Natural killer cell treated with Interleukin-12 subunit alpha and Interleukin-12 subunit beta and Interleukin-15 and Interleukin-18, amount 100 ng/mL, for 72 hours (primary cell): ENCODE results near the gene CDT1. TPM values are rescaled to one million over a fixed set of nuclear protein-coding genes. Genes with fewer than 3 reads are reported as not detected.
"Not testable (repeated sequence)": the region's sequence is repeated elsewhere in the genome, so short reads cannot be mapped to it uniquely, and the experiment has no call there.

ENCODE experiments used
- ATAC-seq, 2 donors: fragments of 150-1000 bp; cut with Tn5 transposase in 1 of 2; sonication (Bioruptor Pico), chemical (Tn5 transposase) in 1 of 2; 2 replicates each; pipeline ENCODE4 v1.10.0; 2021
- DNase-seq: peaks from one replicate; pipeline ENCODE4 v3.0.0; 2022; ENCODE audit warnings: low spot score
- H3K27ac Mint-ChIP-seq, 2 donors: 1 replicate in 1 of 2; 2 replicates in 1 of 2; pipeline ENCODE4 v1.8.0; 2022; ENCODE audit warnings: mixed read lengths in 2 of 2, mild to moderate bottlenecking in 1 of 2, moderate library complexity in 1 of 2
- H3K27me3 Mint-ChIP-seq, 2 donors: 1 replicate in 1 of 2; 2 replicates in 1 of 2; pipeline ENCODE4 v1.8.0; 2022; ENCODE audit warnings: mixed read lengths in 2 of 2
- H3K36me3 Mint-ChIP-seq: one replicate; pipeline ENCODE4 v1.8.0; 2022; ENCODE audit warnings: mixed read lengths
- H3K4me1 Mint-ChIP-seq, 2 donors: 1 replicate in 1 of 2; 2 replicates in 1 of 2; pipeline ENCODE4 v1.8.0; 2022; ENCODE audit warnings: low read depth in 2 of 2, mixed read lengths in 2 of 2, mild to moderate bottlenecking in 1 of 2
- H3K4me3 Mint-ChIP-seq: one replicate; pipeline ENCODE4 v1.8.0; 2022; ENCODE audit warnings: mixed read lengths
- H3K9me3 Mint-ChIP-seq: 2 replicates; pipeline ENCODE4 v1.8.0; 2022; ENCODE audit warnings: mixed read lengths
- total RNA-seq, 2 donors: library from RNA; stranded (reverse); gene quantifications; one replicate each; pipeline ENCODE4 v1.2.3, GENCODE V29; 2022

The CDT1 gene
- total RNA-seq, 2 donors from 2014 or later, result 50.0 to 129 TPM

- H3K4me1 Mint-ChIP-seq, result peaks cover 40 to 41% of the 10 kb centered on the region in 2 donors
- H3K9me3 Mint-ChIP-seq, result no peaks in the 10 kb centered on the region
- DNase-seq (no peak), ATAC-seq (no peak)
- H3K27me3 Mint-ChIP-seq, result no peaks in the 10 kb centered on the region
- H3K36me3 Mint-ChIP-seq, result no peaks in the 10 kb centered on the region
- peak overlapping the region; percentile 81 for H3K4me3 Mint-ChIP-seq
- H3K27ac Mint-ChIP-seq, result peak overlapping the region; percentile 87 to 94
Observed at GRCh38 chr16:88783391-88784073, 20.1 kb upstream of the CDT1 start.

- DNase-seq (peak; percentile 71), ATAC-seq (peak; percentile 37 to 57)
- no peaks in the 10 kb centered on the region for H3K36me3 Mint-ChIP-seq
- H3K27me3 Mint-ChIP-seq, result no peaks in the 10 kb centered on the region
- no peaks in the 10 kb centered on the region for H3K9me3 Mint-ChIP-seq
- peak overlapping the region; percentile 81 for H3K4me3 Mint-ChIP-seq
- H3K4me1 Mint-ChIP-seq, result peaks cover 40% of the 10 kb centered on the region in 2 donors
- peak overlapping the region; percentile 87 to 94 for H3K27ac Mint-ChIP-seq
Observed at GRCh38 chr16:88784074-88784855, 19.3 kb upstream of the CDT1 start.

- H3K27me3 Mint-ChIP-seq, result no peaks in the 10 kb centered on the region
Observed at GRCh38 chr16:88784856-88785105, 18.8 kb upstream of the CDT1 start.

GRCh38 chr16:88785106-88785924 lies 18.3 kb upstream of the CDT1 start, which contains the start of gene PIEZO1:
Gene PIEZO1, minus strand, starts transcription at chr16:88785220. Its CDS starts 256 bp downstream, at chr16:88784964.
- Mint-ChIP-seq H3K27me3 (no peaks in the 10 kb centered on the region), H3K27ac (peak within 1 kb of the TSS; percentile 87 to 94), H3K4me3 (peak within 1 kb of the TSS; percentile 81), H3K9me3 (no peaks in the 10 kb centered on the region), H3K36me3 (no peaks in the 10 kb centered on the region), H3K4me1 (peaks cover 42 to 43% of the 10 kb centered on the region in 2 donors)
- DNase-seq, result peak; percentile 83
- peak; percentile 62 to 80 for ATAC-seq

More at GRCh38 chr16:88784856-88785105, 18.8 kb upstream of the CDT1 start:
- Mint-ChIP-seq H3K27ac (no peak overlapping the region), H3K4me1 (peaks cover 42 to 44% of the 10 kb centered on the region in 2 donors), H3K9me3 (no peaks in the 10 kb centered on the region), H3K36me3 (no peaks in the 10 kb centered on the region), H3K4me3 (no peak overlapping the region)
- ATAC-seq (peak; percentile 39 to 66), DNase-seq (no peak)

- Mint-ChIP-seq H3K4me3 (no peak overlapping the region), H3K4me1 (peaks cover 22 to 26% of the 10 kb centered on the region in 2 donors), H3K9me3 (no peaks in the 10 kb centered on the region), H3K27me3 (no peaks in the 10 kb centered on the region), H3K27ac (no peak overlapping the region), H3K36me3 (no peaks in the 10 kb centered on the region)
- no peak for ATAC-seq
- DNase-seq, result no peak
Observed at GRCh38 chr16:88787579-88788314, 15.8 kb upstream of the CDT1 start.

GRCh38 chr16:88788749-88789148 lies 14.8 kb upstream of the CDT1 start:
- H3K9me3 Mint-ChIP-seq, H3K36me3 Mint-ChIP-seq, H3K27me3 Mint-ChIP-seq, ATAC-seq, H3K4me3 Mint-ChIP-seq, DNase-seq, H3K27ac Mint-ChIP-seq: not testable (repeated sequence)
- peaks cover 12 to 21% of the 10 kb centered on the region in 2 donors for H3K4me1 Mint-ChIP-seq

- Mint-ChIP-seq H3K4me1 (peaks cover 12 to 21% of the 10 kb centered on the region in 2 donors), H3K27ac (peak overlapping the region; percentile 35 to 71), H3K9me3 (no peaks in the 10 kb centered on the region), H3K36me3 (no peaks in the 10 kb centered on the region), H3K27me3 (no peaks in the 10 kb centered on the region), H3K4me3 (peak overlapping the region; percentile 66)
- ATAC-seq (no peak), DNase-seq (no peak)
Observed at GRCh38 chr16:88789594-88789993, 14.0 kb upstream of the CDT1 start.

GRCh38 chr16:88790312-88791211 lies 13.0 kb upstream of the CDT1 start:
- peak overlapping the region; percentile 35 to 71 for H3K27ac Mint-ChIP-seq
- H3K9me3 Mint-ChIP-seq, result no peaks in the 10 kb centered on the region
- no peaks in the 10 kb centered on the region for H3K36me3 Mint-ChIP-seq
- DNase-seq, result peak; percentile 75
- H3K4me3 Mint-ChIP-seq, result peak overlapping the region; percentile 66
- peak; percentile 89 for ATAC-seq
- H3K27me3 Mint-ChIP-seq, result no peaks in the 10 kb centered on the region
- H3K4me1 Mint-ChIP-seq, result peaks cover 12 to 23% of the 10 kb centered on the region in 2 donors

- no peaks in the 10 kb centered on the region for H3K27me3 Mint-ChIP-seq
- no peaks in the 10 kb centered on the region for H3K9me3 Mint-ChIP-seq
- ATAC-seq, result no peak
- no peak overlapping the region for H3K27ac Mint-ChIP-seq
- no peak overlapping the region for H3K4me3 Mint-ChIP-seq
- no peaks in the 10 kb centered on the region for H3K36me3 Mint-ChIP-seq
- DNase-seq, result no peak
- H3K4me1 Mint-ChIP-seq, result peaks cover 12 to 22% of the 10 kb centered on the region in 2 donors
Observed at GRCh38 chr16:88792078-88792550, 11.5 kb upstream of the CDT1 start.

- Mint-ChIP-seq H3K4me3 (no peak overlapping the region), H3K4me1 (peaks cover 12 to 22% of the 10 kb centered on the region in 2 donors)
- DNase-seq, result no peak
Observed at GRCh38 chr16:88792668-88793250, 10.8 kb upstream of the CDT1 start.

GRCh38 chr16:88793251-88793954 lies 10.2 kb upstream of the CDT1 start:
- no peaks in the 10 kb centered on the region for H3K36me3 Mint-ChIP-seq
- no peak overlapping the region for H3K4me3 Mint-ChIP-seq
- no peaks in the 10 kb centered on the region for H3K9me3 Mint-ChIP-seq
- H3K27me3 Mint-ChIP-seq, result no peaks in the 10 kb centered on the region
- no peak overlapping the region for H3K27ac Mint-ChIP-seq
- DNase-seq (no peak), ATAC-seq (no peak)
- H3K4me1 Mint-ChIP-seq, result peaks cover 12 to 22% of the 10 kb centered on the region in 2 donors

More at GRCh38 chr16:88792668-88793250, 10.8 kb upstream of the CDT1 start:
- no peak for ATAC-seq
- H3K27ac Mint-ChIP-seq, result no peak overlapping the region
- no peaks in the 10 kb centered on the region for H3K27me3 Mint-ChIP-seq
- no peaks in the 10 kb centered on the region for H3K9me3 Mint-ChIP-seq
- H3K36me3 Mint-ChIP-seq, result no peaks in the 10 kb centered on the region

- H3K9me3 Mint-ChIP-seq, result no peaks in the 10 kb centered on the region
- no peak overlapping the region for H3K4me3 Mint-ChIP-seq
- ATAC-seq, result no peak
- no peaks in the 10 kb centered on the region for H3K27me3 Mint-ChIP-seq
- DNase-seq, result no peak
- no peak overlapping the region for H3K27ac Mint-ChIP-seq
- H3K4me1 Mint-ChIP-seq, result peaks cover 0 to 10% of the 10 kb centered on the region in 2 donors
- H3K36me3 Mint-ChIP-seq, result no peaks in the 10 kb centered on the region
Observed at GRCh38 chr16:88796278-88796677, 7.3 kb upstream of the CDT1 start.
